HepG2 (cell line): Measurements from ENCODE around the gene RREB1. TPM values are rescaled to one million over a fixed set of nuclear protein-coding genes. Genes with fewer than 3 reads are reported as not detected.

Experiments used
- ATAC-seq: fragments of 200-7000 bp; cut with Tn5 transposase; 3 replicates; pipeline ENCODE4 v1.9.1; 2020; ENCODE audit warnings: mild to moderate bottlenecking, moderate library complexity
- BruUV-seq: library from RNA; stranded (reverse); fragments of 400-500 nt; replicated peaks from 2 replicates; lab custom pipeline; 2021; lab: Mats Ljungman, UMichigan
- CTCF ChIA-PET: fragments of 300-600 bp; formaldehyde crosslinking; extraction: SDS; loops from one replicate; lab custom pipeline; 2021; ENCODE audit warnings: low total read pairs, inconsistent platforms, low intra/inter-chr PET ratio; lab: Yijun Ruan, JAX
- POLR2A ChIA-PET: fragments of 350-600 bp; sonication (Branson Sonifier 250); formaldehyde crosslinking; loops from one replicate; lab custom pipeline; 2020; ENCODE audit warnings: antibody characterized with exemption, inconsistent platforms; lab: Yijun Ruan, JAX
- DNase-seq: peaks from one replicate; pipeline ENCODE4 v3.0.0-alpha.2; 2015; ENCODE audit warnings: low spot score
- FAIRE-seq: peaks from 3 replicates; lab custom pipeline; 2011; peaks lifted over from hg19 to GRCh38; lab: Jason Lieb, UNC
- H2AFZ ChIP-seq: one replicate; pipeline ENCODE4 v1.6.1; 2011; ENCODE audit warnings: low read length, inconsistent platforms
- H3K27ac ChIP-seq: fragments of 300-600 bp; 3 replicates; pipeline ENCODE4 v1.8.0; 2011; ENCODE audit warnings: mixed run types, mild to moderate bottlenecking, mixed read lengths, low read length, inconsistent platforms; ENCODE audit not compliant: insufficient read depth; ENCODE audit errors: extremely low read length
- H3K27me3 ChIP-seq, 2 experiments: fragments of 200-600 bp in 1 of 2; 2 replicates in 1 of 2; 3 replicates in 1 of 2; pipeline versions ENCODE4 v1.6.0 to v1.8.0; 2011; ENCODE audit warnings: low read length in 2 of 2, mild to moderate bottlenecking in 2 of 2, moderate library complexity in 2 of 2, inconsistent platforms in 1 of 2; ENCODE audit not compliant: insufficient read depth in 2 of 2, control insufficient read depth in 1 of 2
- H3K36me3 ChIP-seq, 2 experiments: fragments of 200-600 bp in 1 of 2; replicated peaks in 1 of 2; 2 replicates in 1 of 2; 3 replicates in 1 of 2; pipeline versions ENCODE4 v1.5.1 to v1.8.0; 2011; ENCODE audit warnings: low read length in 2 of 2, inconsistent platforms in 1 of 2; ENCODE audit not compliant: insufficient read depth in 2 of 2, control insufficient read depth in 1 of 2
- H3K4me1 ChIP-seq: 2 replicates; pipeline ENCODE4 v1.5.1; 2012; ENCODE audit warnings: low read length, inconsistent platforms; ENCODE audit not compliant: insufficient read depth
- H3K4me2 ChIP-seq: 2 replicates; pipeline ENCODE4 v1.6.0; 2011; ENCODE audit warnings: low read depth, low read length, inconsistent platforms
- H3K4me3 ChIP-seq, 3 experiments: fragments of 200-600 bp in 1 of 3; sonication (generic), shearing (Covaris generic) in 1 of 3; replicated peaks in 1 of 3; 2 replicates each; pipeline ENCODE4 v1.5.1; 2011 to 2016; ENCODE audit warnings: low read length in 3 of 3, inconsistent platforms in 2 of 3, low read depth in 2 of 3, mild to moderate bottlenecking in 2 of 3, control low read depth in 1 of 3, mixed read lengths in 1 of 3; ENCODE audit not compliant: insufficient read depth in 1 of 3
- H3K79me2 ChIP-seq: one replicate; pipeline ENCODE4 v1.6.1; 2011; ENCODE audit warnings: low read length, inconsistent platforms; ENCODE audit not compliant: insufficient read depth
- H3K9ac ChIP-seq: 2 replicates; pipeline ENCODE4 v1.6.0; 2011; ENCODE audit warnings: mild to moderate bottlenecking, low read depth, low read length, inconsistent platforms; ENCODE audit not compliant: insufficient read depth
- H3K9me3 ChIP-seq: 2 replicates; pipeline ENCODE4 v1.5.1; 2012; ENCODE audit warnings: mild to moderate bottlenecking, low read length
- H4K20me1 ChIP-seq: 2 replicates; pipeline ENCODE4 v1.6.0; 2011; ENCODE audit warnings: inconsistent platforms, mild to moderate bottlenecking, low read length, moderate library complexity; ENCODE audit not compliant: insufficient read depth
- ARNTL ChIP-seq: sonication (generic); formaldehyde crosslinking; IDR thresholded peaks from 2 replicates; pipeline ENCODE4 v1.4.0; 2020; ENCODE audit warnings: mild to moderate bottlenecking, missing genetic modification reagents
- GTF3A ChIP-seq: sonication (generic); formaldehyde crosslinking; conservative IDR thresholded peaks from 2 replicates; pipeline ENCODE4 v1.4.0; 2020; ENCODE audit warnings: mild to moderate bottlenecking, missing genetic modification reagents
- HNF1A ChIP-seq, 2 experiments: sonication (generic) in 1 of 2; formaldehyde crosslinking in 1 of 2; IDR thresholded peaks; 2 replicates each; pipeline versions ENCODE4 v1.4.0 to v1.6.1; 2016 to 2020; ENCODE audit warnings: borderline replicate concordance in 1 of 2, low read depth in 1 of 2, mild to moderate bottlenecking in 1 of 2, missing genetic modification reagents in 1 of 2
- LCORL ChIP-seq, 2 experiments: fragments of 450-650 bp in 1 of 2; sonication (generic) in 1 of 2; formaldehyde crosslinking in 1 of 2; IDR thresholded peaks; 2 replicates each; pipeline versions ENCODE4 v1.5.0 to v1.6.1; 2017 to 2020; ENCODE audit warnings: antibody characterized with exemption in 1 of 2, missing genetic modification reagents in 1 of 2
- MTERF4 ChIP-seq: sonication (generic); formaldehyde crosslinking; IDR thresholded peaks from 2 replicates; pipeline ENCODE4 v1.8.0; 2023; ENCODE audit warnings: mild to moderate bottlenecking, missing genetic modification reagents
- PAWR ChIP-seq: sonication (generic); formaldehyde crosslinking; IDR thresholded peaks from 2 replicates; pipeline ENCODE4 v1.4.0; 2020; ENCODE audit warnings: missing genetic modification reagents, mild to moderate bottlenecking, borderline replicate concordance
- RARG ChIP-seq: sonication (generic); formaldehyde crosslinking; IDR thresholded peaks from 2 replicates; pipeline ENCODE4 v1.4.0; 2020; ENCODE audit warnings: low read depth, mild to moderate bottlenecking, missing genetic modification reagents
- SETDB1 ChIP-seq: sonication (generic); formaldehyde crosslinking; IDR thresholded peaks from 2 replicates; pipeline ENCODE4 v1.5.1; 2020; ENCODE audit warnings: missing genetic modification reagents, mild to moderate bottlenecking, borderline replicate concordance
- SOX5 ChIP-seq: IDR thresholded peaks from 2 replicates; pipeline ENCODE4 v1.6.1; 2016; ENCODE audit warnings: borderline replicate concordance
- ZNF383 ChIP-seq: sonication (generic); formaldehyde crosslinking; IDR thresholded peaks from 2 replicates; pipeline ENCODE4 v1.4.0; 2020; ENCODE audit warnings: missing genetic modification reagents, mild to moderate bottlenecking, borderline replicate concordance
- WGBS: methylation state at CpG from one replicate; pipeline ENCODE4 v1.1.6; 2017; ENCODE audit warnings: low lambda C conversion rate; 5-methylcytosine and 5-hydroxymethylcytosine counted together
- in situ Hi-C: cut with HindIII; loops from 2 replicates; pipeline ENCODE4 v1.10.0; 2017; ENCODE audit warnings: low pct_unique_long_range_greater_than_20kb; ENCODE audit not compliant: extremely low pct_ligation_motif_present
- intact Hi-C: fragments of 100-400 bp; cut with micrococcal nuclease; formaldehyde crosslinking; loops from one replicate; pipeline ENCODE4 v1.10.0; 2022; ENCODE audit not compliant: unreplicated experiment
- polyA plus RNA-seq, 8 experiments: library from polyadenylated mRNA; depleted of rRNA in 3 of 8; stranded (reverse) in 7 of 8; unstranded in 1 of 8; fragments of >200 nt; fragmentation: Illumina TruSeq in 4 of 8; extraction: Trizol in 4 of 8; gene quantifications; 2 replicates each; pipeline versions ENCODE4 v1.2.1 to v1.2.3, GENCODE V29; 2011 to 2016; ENCODE audit warnings: low read depth in 4 of 8, missing spikeins in 1 of 8, mixed read lengths in 1 of 8; ENCODE audit not compliant: insufficient read depth in 1 of 8
- total RNA-seq, 5 experiments: library from RNA; depleted of rRNA; stranded (reverse); fragments of >200 nt; fragmentation: Illumina TruSeq; extraction: Trizol; gene quantifications; 2 replicates each; pipeline ENCODE4 v1.2.3, GENCODE V29; 2016; ENCODE audit warnings: low read depth in 1 of 5
- TF ChIP-seq, protein P1 (sequence below): sonication (generic); formaldehyde crosslinking; IDR thresholded peaks from 2 replicates; pipeline ENCODE4 v1.4.0; 2020; ENCODE audit warnings: low read depth, missing genetic modification reagents

Gene RREB1
- total and polyA plus RNA-seq, 2 of the 13 experiments (the other 11 are each of a cell fraction or from before 2014, with no cell fraction given) = 6.1 to 23.2 TPM

DNA sequence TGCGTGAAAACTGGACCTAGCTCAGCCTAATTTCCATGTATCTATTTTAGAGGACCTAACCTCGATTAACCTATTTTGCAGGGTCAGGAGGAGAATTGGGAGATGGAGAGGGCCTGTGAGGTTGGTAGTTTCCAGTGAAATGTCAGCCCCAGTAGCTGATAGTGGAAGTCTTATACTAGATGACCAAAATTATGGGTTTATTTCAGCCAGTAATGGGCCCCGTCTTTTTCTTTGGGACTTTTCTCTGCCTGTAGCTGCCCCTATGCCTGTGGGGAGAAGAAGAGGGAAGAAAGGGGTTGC, 37.8 kb downstream of the RREB1 start:
- no peak for DNase-seq
- TF ChIP-seq SOX5 (CRISPR knock-in tag) (no peak), MTERF4 (CRISPR knock-in tag) (no peak), SETDB1 (CRISPR knock-in tag) (no peak), HNF1A (IDR thresholded peaks at IDR 0.05; ENCODE audit: low read depth) (no peak), HNF1A (CRISPR knock-in tag; IDR thresholded peaks at IDR 0.05; ENCODE audit: borderline replicate concordance) (no peak), RARG (CRISPR knock-in tag) (0 out of 2 replicates have a peak, but pooled peaks have one; percentile 72), GTF3A (CRISPR knock-in tag) (peak; percentile 67; the same call in 1 of the 2 replicates), LCORL (IDR thresholded peaks at IDR 0.05) (no peak), LCORL (CRISPR knock-in tag; IDR thresholded peaks at IDR 0.05) (0 out of 2 replicates have a peak, but pooled peaks have one; percentile 9), ARNTL (CRISPR knock-in tag) (0 out of 2 replicates have a peak, but pooled peaks have one; percentile 13), PAWR (CRISPR knock-in tag) (0 out of 2 replicates have a peak, but pooled peaks have one; percentile 43), ZNF383 (0 out of 2 replicates have a peak, but pooled peaks have one; percentile 62)
- TF ChIP-seq, protein P1, sequence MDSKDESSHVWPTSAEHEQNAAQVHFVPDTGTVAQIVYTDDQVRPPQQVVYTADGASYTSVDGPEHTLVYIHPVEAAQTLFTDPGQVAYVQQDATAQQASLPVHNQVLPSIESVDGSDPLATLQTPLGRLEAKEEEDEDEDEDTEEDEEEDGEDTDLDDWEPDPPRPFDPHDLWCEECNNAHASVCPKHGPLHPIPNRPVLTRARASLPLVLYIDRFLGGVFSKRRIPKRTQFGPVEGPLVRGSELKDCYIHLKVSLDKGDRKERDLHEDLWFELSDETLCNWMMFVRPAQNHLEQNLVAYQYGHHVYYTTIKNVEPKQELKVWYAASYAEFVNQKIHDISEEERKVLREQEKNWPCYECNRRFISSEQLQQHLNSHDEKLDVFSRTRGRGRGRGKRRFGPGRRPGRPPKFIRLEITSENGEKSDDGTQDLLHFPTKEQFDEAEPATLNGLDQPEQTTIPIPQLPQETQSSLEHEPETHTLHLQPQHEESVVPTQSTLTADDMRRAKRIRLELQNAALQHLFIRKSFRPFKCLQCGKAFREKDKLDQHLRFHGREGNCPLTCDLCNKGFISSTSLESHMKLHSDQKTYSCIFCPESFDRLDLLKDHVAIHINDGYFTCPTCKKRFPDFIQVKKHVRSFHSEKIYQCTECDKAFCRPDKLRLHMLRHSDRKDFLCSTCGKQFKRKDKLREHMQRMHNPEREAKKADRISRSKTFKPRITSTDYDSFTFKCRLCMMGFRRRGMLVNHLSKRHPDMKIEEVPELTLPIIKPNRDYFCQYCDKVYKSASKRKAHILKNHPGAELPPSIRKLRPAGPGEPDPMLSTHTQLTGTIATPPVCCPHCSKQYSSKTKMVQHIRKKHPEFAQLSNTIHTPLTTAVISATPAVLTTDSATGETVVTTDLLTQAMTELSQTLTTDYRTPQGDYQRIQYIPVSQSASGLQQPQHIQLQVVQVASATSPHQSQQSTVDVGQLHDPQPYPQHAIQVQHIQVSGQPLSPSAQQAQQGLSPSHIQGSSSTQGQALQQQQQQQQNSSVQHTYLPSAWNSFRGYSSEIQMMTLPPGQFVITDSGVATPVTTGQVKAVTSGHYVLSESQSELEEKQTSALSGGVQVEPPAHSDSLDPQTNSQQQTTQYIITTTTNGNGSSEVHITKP (CRISPR knock-in tag) = no peak
- intact Hi-C loops = no loop called here
- H3K27ac ChIP-seq = peak overlapping the region; percentile 66
- no peaks in the 10 kb centered on the region for H3K27me3 ChIP-seq
- FAIRE-seq = no peak
- in situ Hi-C loops = no loop called here
- H3K4me1 ChIP-seq = peaks cover 98% of the 10 kb centered on the region
- peak overlapping the region; percentile 54 for H3K9ac ChIP-seq
- peaks cover 7% of the 10 kb centered on the region; the same call in 1 of the 2 replicates for H4K20me1 ChIP-seq
- H3K4me3 ChIP-seq = no peak overlapping the region
- no peak overlapping the region for H2AFZ ChIP-seq
- 92% methylated on average over 3 of the region's 3 CpGs for WGBS
- ATAC-seq = no peak
- CTCF ChIA-PET = no interaction called here
- peaks cover 98% of the 10 kb centered on the region for H3K79me2 ChIP-seq
- 0 out of 2 replicates have a peak overlapping the region, but pooled peaks have one; percentile 52 for H3K4me2 ChIP-seq
- H3K36me3 ChIP-seq = no peaks in the 10 kb centered on the region; a peak in 1 of 5 replicates
- POLR2A ChIA-PET = interaction anchor here (1.2 to 1.3 kb wide), 2 partner anchors 15 to 17 kb away, joined by 3 to 4 read pairs; no protein-coding TSS in a partner anchor
- BruUV-seq = no TSS peak
- H3K9me3 ChIP-seq = no peaks in the 10 kb centered on the region
